ENCODE measurements around the gene CD36. TPM values are rescaled to one million over a fixed set of nuclear protein-coding genes. Genes with fewer than 3 reads are reported as not detected.

Gene CD36
- total RNA-seq, 1 experiment from 2014 or later: 1.4 TPM

DNA sequence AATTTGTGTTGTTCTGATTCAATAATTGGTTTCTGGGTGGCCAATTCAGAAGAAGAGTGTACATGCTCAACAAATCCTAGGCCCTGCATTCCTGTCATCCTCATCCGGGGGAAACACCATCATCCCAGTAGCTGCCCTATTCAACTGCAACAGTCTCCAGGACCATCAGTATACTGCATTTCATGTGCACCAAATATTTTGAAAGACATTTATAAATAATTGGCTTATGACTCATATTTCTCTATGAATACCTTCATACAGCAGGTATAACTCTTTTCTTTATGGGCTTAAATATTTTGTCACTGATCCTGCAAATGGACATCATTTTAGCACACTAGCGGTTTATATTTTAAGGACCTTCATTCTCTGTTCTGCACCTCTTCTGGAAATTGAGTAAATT is 38.0 kb downstream of the CD36 start:
- no peaks in the 10 kb centered on the region for H3K9me3 Mint-ChIP-seq
- CTCF ChIA-PET: interaction anchor here (1.4 kb wide), 1 partner anchor 794 kb away, joined by 3 read pairs; no protein-coding TSS in a partner anchor
- POLR2A ChIA-PET: interaction anchor here (0.5 kb wide), 1 partner anchor 65 kb away, joined by 3 read pairs; no protein-coding TSS in a partner anchor
- no peaks in the 10 kb centered on the region for H3K4me1 Mint-ChIP-seq
- H3K27me3 Mint-ChIP-seq (ENCODE audit: low read depth): no peaks in the 10 kb centered on the region
- TF ChIP-seq, protein P1, sequence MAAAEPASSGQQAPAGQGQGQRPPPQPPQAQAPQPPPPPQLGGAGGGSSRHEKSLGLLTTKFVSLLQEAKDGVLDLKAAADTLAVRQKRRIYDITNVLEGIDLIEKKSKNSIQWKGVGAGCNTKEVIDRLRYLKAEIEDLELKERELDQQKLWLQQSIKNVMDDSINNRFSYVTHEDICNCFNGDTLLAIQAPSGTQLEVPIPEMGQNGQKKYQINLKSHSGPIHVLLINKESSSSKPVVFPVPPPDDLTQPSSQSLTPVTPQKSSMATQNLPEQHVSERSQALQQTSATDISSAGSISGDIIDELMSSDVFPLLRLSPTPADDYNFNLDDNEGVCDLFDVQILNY (CRISPR knock-in tag; IDR thresholded peaks at IDR 0.05): no peak
- TF ChIP-seq OVOL2 (CRISPR knock-in tag; IDR thresholded peaks at IDR 0.05; ENCODE audit: borderline replicate concordance): no peak
- no peak for TF ChIP-seq ZNF423 (CRISPR knock-in tag; IDR thresholded peaks at IDR 0.05)
- no peak for TF ChIP-seq TCF7 (CRISPR knock-in tag; IDR thresholded peaks at IDR 0.05; ENCODE audit: low read depth)
- TF ChIP-seq, protein P2, sequence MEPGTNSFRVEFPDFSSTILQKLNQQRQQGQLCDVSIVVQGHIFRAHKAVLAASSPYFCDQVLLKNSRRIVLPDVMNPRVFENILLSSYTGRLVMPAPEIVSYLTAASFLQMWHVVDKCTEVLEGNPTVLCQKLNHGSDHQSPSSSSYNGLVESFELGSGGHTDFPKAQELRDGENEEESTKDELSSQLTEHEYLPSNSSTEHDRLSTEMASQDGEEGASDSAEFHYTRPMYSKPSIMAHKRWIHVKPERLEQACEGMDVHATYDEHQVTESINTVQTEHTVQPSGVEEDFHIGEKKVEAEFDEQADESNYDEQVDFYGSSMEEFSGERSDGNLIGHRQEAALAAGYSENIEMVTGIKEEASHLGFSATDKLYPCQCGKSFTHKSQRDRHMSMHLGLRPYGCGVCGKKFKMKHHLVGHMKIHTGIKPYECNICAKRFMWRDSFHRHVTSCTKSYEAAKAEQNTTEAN (CRISPR knock-in tag; IDR thresholded peaks at IDR 0.05): no peak
- no peak overlapping the region for H3K27ac Mint-ChIP-seq
- DNase-seq (ENCODE audit: low spot score) (no peak), ATAC-seq (no peak)
- H3K36me3 Mint-ChIP-seq: no peaks in the 10 kb centered on the region
- no peak overlapping the region for H3K4me3 Mint-ChIP-seq

GRCh38 chr7:80677629-80678028 is 39.2 kb downstream of the CD36 start:
- ATAC-seq (no peak), DNase-seq (ENCODE audit: low spot score) (no peak)
- TF ChIP-seq JUN (CRISPR knock-in tag; IDR thresholded peaks at IDR 0.05) (no peak), E2F1 (CRISPR knock-in tag; IDR thresholded peaks at IDR 0.05) (no peak), MXD4 (CRISPR knock-in tag; IDR thresholded peaks at IDR 0.05; ENCODE audit: borderline replicate concordance) (no peak), ATF1 (CRISPR knock-in tag; IDR thresholded peaks at IDR 0.05) (no peak), RORB (CRISPR knock-in tag; IDR thresholded peaks at IDR 0.05) (no peak), SP1 (CRISPR knock-in tag; conservative IDR thresholded peaks at IDR 0.05) (no peak), ATF3 (CRISPR knock-in tag; conservative IDR thresholded peaks at IDR 0.05) (no peak), ZSCAN18 (CRISPR knock-in tag; IDR thresholded peaks at IDR 0.05) (no peak), ZNF281 (CRISPR knock-in tag; IDR thresholded peaks at IDR 0.05) (no peak), ESRRA (CRISPR knock-in tag; IDR thresholded peaks at IDR 0.05; ENCODE audit: borderline replicate concordance) (no peak), CREB1 (CRISPR knock-in tag; IDR thresholded peaks at IDR 0.05) (no peak), FOXP1 (CRISPR knock-in tag; IDR thresholded peaks at IDR 0.05; ENCODE audit: borderline replicate concordance) (no peak)
- TF ChIP-seq, protein P2 (CRISPR knock-in tag; IDR thresholded peaks at IDR 0.05): no peak
- TF ChIP-seq, protein P3, sequence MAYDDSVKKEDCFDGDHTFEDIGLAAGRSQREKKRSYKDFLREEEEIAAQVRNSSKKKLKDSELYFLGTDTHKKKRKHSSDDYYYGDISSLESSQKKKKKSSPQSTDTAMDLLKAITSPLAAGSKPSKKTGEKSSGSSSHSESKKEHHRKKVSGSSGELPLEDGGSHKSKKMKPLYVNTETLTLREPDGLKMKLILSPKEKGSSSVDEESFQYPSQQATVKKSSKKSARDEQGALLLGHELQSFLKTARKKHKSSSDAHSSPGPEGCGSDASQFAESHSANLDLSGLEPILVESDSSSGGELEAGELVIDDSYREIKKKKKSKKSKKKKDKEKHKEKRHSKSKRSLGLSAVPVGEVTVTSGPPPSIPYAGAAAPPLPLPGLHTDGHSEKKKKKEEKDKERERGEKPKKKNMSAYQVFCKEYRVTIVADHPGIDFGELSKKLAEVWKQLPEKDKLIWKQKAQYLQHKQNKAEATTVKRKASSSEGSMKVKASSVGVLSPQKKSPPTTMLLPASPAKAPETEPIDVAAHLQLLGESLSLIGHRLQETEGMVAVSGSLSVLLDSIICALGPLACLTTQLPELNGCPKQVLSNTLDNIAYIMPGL (CRISPR knock-in tag; IDR thresholded peaks at IDR 0.05): no peak
- TF ChIP-seq, protein P4, sequence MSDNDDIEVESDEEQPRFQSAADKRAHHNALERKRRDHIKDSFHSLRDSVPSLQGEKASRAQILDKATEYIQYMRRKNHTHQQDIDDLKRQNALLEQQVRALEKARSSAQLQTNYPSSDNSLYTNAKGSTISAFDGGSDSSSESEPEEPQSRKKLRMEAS (CRISPR knock-in tag; IDR thresholded peaks at IDR 0.05): no peak
- TF ChIP-seq, protein P1 (CRISPR knock-in tag; IDR thresholded peaks at IDR 0.05): no peak
- H3K4me3 Mint-ChIP-seq: no peak overlapping the region
- no peak overlapping the region for H3K27ac Mint-ChIP-seq
- ChIA-PET POLR2A (no interaction called here), CTCF (no interaction called here)
- no peaks in the 10 kb centered on the region for H3K27me3 Mint-ChIP-seq (ENCODE audit: low read depth)
- H3K9me3 Mint-ChIP-seq: no peaks in the 10 kb centered on the region
- no peaks in the 10 kb centered on the region for H3K4me1 Mint-ChIP-seq
- no peaks in the 10 kb centered on the region for H3K36me3 Mint-ChIP-seq

Data from WTC11 (cell line).